HUDEP-2 (cell line): ENCODE measurements around the gene ALKBH4.
A peak's percentile ranks its signal among the peaks of the same experiment; 100 is the strongest.
"Not testable (repeated sequence)": the region's sequence is repeated elsewhere in the genome, so short reads cannot be mapped to it uniquely, and the experiment has no call there.

ENCODE experiments used
- DNase-seq, 76 experiments: peaks; one replicate each; lab custom pipeline; 2025; ENCODE audit not compliant: unreplicated experiment in 76 of 76; lab: John Stamatoyannopoulos, UW

The ALKBH4 gene, protein sequence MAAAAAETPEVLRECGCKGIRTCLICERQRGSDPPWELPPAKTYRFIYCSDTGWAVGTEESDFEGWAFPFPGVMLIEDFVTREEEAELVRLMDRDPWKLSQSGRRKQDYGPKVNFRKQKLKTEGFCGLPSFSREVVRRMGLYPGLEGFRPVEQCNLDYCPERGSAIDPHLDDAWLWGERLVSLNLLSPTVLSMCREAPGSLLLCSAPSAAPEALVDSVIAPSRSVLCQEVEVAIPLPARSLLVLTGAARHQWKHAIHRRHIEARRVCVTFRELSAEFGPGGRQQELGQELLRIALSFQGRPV

DNA sequence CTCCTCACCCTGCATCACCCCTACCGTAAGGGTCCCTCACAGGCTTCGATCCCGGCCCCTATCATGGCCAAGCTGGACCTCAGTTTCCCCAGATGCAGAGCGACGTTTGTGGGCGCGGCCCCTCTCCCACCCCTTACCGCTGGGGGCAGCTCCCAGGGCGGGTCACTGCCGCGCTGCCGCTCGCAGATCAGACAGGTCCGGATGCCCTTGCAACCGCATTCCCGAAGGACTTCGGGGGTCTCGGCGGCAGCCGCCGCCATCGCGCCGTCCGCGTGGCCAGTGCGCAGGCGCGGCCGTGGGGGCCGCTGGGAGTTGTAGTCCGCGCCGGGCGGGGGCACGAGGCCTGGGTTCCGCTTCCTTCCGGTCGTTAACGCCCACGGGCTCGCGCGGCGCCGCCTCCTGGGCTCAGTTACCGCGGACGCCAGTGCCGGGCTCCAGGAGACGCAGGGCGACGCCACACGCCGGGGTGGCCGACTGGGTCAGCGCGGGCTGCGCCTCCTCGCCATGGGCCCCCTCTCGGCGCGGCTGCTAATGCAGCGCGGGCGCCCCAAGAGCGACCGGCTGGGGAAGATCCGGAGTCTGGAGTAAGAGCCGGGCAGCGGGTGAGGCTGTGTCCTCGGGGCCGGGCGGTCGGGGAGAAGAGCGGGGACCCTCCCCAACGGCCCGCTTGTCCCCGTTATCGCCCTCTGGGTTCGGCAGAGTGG lies at the start of gene ALKBH4, which contains the start of gene LRWD1:
Gene ALKBH4, minus strand, starts transcription at position 287 of the 704 bp plus-strand sequence. Its CDS starts 27 bp downstream, at position 260.
Gene LRWD1, plus strand, starts transcription at position 408 of the 704 bp plus-strand sequence. Its CDS starts 97 bp downstream, at position 505.
- DNase-seq: peak; percentile 3 to 95 (median 88)

DNA sequence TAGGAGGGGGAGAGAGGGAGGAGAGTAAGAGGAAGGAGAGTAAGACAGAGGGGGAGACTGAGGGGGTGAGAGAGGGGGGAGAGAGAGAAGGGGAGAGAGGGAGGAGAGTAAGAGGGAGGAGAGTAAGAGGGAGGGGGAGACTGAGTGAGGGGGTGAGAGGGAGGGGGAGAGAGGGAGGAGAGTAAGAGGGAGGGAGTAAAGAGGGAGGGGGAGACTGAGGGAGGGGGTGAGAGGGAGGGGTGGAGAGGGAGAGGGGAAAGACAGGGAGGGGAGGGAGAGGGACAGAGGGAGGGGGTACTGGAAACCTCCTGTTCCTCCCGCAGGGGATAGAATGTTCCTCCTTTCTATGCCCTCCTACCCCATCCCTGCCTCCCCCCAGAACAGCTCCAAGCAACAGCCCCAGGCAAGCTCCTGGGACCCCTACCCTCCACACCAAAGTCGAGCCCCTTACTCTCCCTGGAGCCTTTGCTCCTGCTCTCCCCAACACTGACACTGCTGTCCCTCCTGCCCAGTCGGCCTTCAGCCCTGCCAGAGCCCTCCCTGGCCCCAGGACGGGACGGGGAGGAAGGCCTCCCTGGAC lies 48.1 kb upstream of the ALKBH4 start:
- DNase-seq: not testable (repeated sequence)

DNA sequence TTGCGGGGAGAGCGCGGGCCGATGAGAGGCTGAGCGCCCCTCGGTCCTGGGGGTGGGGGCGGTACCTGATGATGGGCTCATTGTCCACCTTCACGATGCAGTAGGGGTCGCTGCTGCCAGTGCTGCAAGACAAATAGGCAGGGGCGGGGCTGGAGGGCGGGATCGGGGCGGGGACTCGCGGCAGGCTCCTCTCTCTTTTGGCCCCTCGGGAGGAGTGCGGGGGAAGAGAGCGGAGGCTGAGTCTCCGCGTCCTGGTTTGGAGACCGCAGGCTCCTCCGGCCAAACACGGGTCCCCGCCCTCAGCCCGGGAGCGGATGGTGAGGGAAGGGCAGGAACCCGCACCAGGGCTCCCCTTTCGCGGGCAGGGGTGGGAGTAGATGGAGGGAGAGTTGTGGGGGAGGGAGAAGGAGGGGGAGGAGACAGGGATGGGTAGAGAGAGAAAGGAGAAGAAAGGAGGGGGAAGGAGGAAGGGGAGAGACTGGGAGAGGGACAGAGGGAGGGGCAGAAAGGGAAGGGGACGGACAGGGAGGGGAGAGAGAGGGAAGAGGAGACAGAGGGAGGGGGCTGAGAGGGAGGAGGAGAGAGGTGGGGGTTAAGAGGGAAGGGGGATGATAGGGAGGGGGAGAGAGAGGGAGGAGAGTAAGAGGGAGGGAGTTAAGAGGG lies 47.3 kb upstream of the ALKBH4 start:
- DNase-seq: not testable (repeated sequence)

DNA sequence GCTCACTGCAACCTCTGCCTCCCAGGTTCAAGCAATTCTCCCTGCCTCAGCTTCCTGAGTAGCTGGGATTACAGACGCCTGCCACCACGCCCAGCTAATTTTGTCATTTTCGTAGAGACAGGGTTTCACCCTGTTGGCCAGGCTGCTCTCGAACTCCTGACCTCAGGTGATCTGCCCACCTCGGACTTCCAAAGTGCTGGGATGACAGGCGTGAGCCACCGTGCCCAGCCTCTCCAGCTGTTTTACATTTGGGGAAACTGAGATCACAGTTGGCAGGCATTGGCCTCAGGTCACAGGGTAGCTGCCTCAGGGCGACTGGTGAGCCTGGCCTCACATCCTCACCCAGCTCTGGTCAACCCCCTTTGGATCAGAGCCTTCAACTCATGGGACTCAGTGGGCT lies 45.9 kb upstream of the ALKBH4 start:
- DNase-seq: not testable (repeated sequence)

DNA sequence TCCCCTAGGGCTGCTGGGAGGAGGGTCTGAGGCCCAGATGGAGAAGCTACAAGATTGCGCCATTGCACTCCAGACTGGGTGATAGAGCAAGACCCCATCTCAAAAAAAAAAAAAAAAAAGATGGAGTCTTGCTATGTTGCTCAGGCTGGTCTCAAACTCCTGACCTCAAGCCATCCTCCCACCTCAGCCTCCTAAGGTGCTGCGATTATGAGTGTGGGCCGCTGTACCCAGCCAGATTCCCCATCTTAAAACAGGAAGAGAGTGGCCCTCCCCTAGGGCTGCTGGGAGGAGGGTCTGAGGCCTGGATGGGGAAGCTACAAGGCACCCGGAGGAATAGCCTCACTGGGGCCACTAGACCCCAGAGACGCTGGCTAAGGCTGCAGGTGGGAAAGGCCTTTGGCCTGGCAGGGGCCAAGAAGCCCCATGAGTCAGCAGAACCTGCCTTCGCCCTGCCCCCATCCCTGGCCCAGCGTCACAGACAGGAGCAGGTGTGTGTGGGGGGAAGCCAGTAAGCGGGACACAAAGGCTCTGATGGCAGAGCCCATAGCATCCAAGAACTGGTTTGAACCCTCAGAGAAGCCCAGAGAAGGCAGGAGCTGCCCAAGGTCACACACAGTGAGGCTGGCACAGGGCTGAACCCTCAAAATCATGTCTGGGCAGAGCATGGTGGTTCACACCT lies 42.9 kb upstream of the ALKBH4 start:
- DNase-seq: not testable (repeated sequence)

DNA sequence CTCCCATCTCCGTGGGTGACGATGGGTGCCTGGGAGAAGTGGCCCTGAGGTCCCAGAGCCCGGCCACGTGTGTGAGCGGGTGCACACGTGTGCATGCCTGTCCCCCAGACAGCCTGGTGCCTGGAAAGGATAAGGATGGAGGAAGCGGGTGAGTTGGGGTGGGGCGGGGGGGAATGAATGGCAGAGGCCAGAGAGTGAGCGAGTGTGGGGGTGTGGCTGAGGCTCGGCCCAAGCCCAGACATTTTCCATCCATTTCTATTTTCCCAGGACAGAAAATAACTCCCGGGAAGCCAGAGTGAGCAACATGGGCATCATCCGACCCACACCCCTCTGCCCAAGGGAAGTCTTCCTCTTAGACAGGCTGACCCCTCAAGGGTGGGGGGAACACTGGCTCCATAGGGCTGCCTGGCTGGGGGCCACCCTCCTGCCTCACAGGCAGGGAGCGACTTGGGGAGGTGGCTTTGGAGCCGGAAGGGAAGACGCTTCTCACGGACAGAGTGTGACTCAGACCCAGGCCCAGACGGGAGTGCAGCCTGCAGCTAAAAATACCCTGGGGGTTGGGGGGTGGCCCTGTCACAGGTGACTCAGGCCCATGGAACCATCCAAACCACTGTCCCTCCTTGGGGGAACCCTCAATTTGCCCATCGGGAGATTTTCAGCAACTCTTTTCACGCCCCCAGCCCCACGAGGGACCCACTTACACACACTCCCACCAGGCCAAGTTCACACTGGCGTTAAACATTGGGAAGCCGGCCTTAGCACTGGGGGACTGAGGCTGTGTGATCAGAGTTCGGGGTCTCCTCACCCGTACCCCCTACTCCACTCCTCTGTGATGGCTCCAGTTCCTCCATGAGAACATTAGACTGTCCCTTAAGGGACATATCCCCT lies 40.9 kb upstream of the ALKBH4 start:
- DNase-seq: not testable (repeated sequence)

DNA sequence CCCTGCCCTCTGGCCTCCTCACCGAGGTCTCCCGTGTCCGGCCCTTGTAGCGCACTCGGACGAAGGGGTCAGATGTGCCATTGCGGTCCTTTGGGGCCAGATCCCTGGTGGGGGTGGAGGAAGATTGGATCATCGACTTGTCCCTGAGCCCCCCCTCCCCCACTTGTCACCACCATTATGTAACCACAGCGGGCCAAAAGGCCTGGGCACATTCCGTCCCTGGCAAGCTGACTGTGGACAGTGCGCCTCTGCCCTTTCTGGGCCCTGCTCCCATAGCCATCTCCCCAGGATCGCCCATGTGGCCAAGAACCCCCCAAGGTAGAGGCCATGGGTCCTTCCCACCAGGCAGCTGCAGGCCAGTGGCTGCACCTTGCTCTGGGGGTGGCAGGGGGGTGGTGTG lies 38.5 kb upstream of the ALKBH4 start:
- DNase-seq: not testable (repeated sequence)

DNA sequence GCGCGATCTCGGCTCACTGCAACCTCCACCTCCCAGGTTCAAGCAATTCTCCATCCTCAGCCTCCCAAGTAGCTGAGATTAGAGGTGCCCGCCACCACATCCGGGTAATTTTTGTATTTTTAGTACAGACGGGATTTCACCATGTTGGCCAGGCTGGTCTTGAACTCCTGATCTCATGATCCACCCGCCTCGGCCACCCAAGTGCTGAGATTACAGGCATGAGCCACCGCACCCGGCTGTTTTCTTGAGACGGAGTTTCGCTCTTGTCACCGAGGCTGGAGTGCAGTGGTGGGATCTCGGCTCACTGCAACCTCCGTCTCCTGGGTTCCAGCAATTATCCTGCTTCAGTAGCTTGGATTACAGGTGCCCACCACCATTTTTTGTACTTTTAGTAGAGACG lies 33.7 kb upstream of the ALKBH4 start:
- DNase-seq: not testable (repeated sequence)

DNA sequence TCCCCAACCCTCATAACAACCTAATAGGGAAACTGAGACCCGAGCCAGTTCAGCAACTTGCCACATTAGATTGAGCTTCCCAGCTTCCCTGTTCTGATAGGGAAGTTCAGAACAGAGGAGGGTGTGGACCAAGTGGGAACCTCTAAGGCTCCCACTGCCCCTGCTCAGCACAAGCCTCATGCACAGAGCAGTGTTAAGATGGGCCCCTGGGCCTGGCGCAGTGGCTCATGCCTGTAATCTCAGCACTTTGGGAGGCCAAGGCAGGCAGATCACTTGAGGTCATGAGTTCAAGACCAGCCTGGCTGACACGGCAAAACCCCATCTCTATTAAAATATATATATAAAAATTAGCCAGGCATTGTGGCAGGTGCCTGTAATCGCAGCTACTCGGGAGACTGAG lies 32.6 kb upstream of the ALKBH4 start:
- not testable (repeated sequence) for DNase-seq

DNA sequence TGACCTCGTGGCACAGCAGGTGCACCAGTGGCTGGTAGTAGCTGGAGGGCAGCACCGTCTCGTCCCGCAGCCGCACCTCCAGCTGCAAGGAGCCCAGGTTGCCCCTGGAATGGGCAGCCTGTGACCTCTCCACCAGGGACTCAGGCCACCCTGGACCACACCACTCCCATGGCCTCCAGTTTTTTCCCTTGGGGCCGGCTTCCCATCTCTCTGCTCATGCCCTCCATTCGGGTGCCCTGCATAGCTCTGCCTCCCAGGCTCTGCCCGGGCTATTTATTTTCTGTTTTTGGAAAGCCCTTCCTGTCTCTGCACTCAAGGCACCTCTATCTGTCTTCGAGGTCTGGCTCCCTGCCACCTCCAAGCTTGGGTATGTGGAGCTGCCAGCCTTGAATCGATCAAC lies 32.2 kb upstream of the ALKBH4 start:
- DNase-seq: not testable (repeated sequence)

DNA sequence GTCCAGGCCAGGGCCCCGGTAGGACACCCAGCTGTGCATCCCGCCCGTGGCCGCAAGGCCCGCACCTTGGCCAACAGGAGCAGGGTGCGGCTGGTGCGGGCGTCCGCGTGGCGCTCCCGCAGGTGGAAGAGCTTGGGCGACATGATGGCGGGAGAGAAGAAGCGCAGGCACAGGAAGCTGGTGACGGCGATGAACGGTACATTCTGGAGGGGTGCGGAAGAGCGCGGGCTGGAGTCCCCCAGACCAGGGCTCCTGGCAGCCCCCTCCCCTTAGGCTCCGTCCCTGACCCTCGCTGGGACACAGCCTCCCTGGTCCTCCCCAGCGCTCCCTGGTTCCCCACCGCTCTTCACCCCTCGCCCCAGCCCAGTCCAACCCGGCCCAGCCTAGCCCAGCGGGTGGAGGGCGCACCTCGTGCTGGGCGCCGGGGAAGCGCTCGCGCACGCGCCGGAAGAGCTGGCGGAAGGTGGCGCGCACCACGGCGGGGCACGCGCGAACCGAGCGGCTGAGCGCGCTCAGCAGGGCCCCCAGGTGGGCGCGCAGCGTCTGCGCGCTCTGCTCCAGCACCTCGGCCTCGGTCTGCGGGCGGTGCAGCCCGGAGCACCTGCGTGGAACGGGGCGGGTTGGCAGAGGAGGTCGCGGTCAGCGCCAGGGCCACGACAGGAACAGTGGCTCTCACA lies 29.9 kb upstream of the ALKBH4 start:
- not testable (repeated sequence) for DNase-seq

DNA sequence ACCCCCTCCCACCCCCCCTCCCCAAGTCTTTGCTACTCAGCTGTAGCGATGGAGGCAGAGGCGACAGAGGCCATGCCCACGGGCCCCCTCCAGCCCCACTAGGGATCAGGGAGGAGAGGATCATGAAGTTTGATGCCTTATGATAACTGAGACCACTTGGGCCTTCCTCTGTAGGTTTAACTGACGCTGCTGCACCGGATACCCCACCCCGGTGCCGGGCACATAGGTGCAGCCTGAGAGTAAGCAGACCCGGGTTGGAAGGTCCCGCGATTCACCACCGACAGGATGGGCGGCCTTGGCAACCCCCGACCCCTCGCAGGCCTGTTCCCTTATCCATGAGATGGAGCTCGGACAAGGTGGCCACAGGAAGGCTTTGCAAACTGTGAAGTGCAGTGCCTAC lies 29.4 kb upstream of the ALKBH4 start:
- not testable (repeated sequence) for DNase-seq

DNA sequence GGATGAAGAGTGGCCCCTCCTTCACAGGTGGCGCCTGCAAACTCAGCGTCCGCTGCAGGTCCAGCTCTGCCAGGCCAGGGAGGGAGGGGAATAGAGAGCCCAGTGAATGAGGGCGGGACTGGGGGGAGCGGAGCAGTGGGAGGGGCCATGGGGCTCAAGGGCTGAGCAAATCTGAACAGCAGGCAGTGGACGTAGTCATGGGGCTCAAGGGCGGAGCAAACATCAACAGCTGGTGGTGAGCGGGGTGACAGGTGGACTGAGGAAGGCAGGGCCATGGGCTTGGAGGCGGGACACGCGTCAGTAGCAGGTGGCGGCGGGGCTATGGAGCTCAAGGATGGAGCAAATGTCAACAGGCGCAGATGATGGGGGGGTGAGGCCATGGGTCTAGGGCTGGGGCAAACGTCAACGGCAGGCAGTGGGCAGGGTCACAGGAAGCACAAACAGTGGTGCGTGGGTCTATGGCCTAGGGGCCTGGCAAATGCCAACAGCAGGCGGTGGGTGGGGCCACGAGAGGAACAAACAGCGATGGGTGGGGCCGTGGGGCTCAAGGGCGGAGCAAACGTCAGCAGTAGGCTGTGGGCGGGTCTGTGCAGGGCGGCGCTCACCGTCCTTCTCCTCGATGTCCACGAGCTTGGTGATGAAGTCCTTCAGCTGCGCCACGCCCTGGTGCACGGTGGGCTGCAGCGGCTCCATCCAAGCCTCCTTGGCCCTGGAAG lies 28.7 kb upstream of the ALKBH4 start:
- not testable (repeated sequence) for DNase-seq

DNA sequence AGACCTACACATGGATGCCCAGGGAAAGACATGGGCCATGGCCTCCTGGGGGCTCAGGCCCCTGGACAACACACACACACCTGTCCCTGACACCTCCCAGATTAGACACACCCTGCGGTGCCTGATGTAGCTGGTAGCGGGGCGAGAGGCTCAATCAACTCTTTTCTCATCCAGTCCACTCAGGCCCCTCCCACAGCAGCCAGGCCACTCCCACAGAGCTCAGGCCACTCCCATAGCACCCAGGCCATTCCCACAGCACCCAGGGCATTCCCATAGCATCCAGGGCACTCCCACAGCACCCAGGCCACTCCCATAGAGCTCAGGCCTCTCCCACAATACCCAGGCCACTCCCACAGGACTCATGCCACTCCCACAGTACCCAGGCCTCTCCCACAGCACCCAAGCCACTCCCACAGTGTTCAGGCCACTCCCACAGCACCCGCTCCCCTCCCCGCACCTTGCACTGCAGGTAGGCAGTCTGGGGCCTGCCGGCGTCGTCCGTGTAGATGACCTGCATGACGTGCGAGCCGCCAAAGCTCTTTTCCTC lies 25.9 kb upstream of the ALKBH4 start:
- DNase-seq: not testable (repeated sequence)

DNA sequence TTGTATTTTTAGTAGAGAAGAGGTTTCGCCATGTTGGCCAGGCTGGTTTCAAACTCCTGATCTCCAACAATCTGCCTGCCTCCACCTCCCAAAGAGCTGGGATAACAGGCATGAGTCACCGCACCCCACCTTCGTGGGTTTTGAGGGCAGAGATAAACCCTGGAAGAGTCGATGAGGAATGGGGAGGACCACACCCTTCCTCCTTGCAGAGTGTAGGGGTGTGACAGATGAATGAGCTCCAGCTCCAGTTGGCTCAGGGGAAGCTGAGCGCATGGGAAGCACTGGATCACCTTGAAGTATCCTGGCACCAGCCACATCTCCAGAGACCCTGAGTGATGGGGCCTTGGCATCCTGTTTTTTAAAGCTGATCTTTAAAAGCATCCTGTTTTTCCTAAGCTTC lies 19.7 kb upstream of the ALKBH4 start:
- DNase-seq: not testable (repeated sequence)

DNA sequence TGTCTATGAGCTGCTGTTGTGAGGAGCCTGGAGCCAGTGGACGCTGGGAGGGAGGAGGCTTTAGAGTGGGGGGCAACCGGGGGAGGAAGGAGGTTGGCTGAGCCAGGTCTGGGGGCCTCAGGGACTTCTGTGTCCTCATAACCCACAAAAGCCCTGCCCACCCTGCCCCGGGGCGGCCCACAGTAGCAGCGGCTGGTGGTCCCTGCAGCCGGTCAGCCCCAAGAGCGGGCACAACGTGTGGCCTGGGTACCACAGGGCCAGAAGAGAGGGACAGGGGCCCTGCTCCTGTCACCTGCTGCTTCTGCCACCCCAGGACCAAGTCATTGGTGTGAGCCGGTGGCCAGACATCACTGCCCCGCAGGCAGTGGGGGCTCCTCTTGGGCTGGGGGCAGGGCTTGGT lies 17.3 kb upstream of the ALKBH4 start:
- DNase-seq: not testable (repeated sequence)

DNA sequence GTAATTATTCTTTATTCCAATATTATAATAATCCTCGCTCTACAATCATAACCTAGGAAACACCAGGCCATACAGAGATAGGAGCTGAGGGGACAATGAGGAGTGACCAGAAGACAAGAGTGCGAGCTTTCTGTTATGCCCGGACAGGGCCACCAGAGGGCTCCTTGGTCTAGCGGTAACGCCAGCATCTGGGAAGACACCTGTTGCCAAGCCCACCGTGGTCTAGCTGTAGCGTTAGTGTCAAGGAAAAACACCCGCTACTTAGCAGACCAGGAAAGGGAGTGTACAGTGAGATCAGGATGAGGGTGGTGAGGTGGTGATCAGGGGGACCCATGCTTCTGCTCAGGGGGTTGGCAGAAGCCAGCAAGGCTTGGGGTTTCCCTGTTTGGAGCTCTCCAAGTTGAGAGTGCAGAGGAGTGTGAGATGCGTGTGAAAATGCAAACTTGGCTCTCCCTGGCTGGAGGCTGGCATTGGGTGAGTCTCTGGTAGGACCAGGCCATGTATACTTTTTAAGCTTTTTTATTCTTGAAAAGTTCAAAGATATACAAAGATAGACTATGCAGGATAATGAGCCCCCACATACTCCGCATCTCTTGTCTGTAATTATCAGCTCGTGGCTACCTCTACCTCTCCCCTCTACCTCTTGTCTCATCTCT lies 15.4 kb upstream of the ALKBH4 start:
- not testable (repeated sequence) for DNase-seq
